Panc1 (cell line): ENCODE measurements around the gene HLTF.

Source experiments
- POLR2AphosphoS5 ChIP-seq: IDR thresholded peaks from 2 replicates; pipeline ENCODE4 v1.6.1; 2012; ENCODE audit warnings: mild to moderate bottlenecking, low read depth, low read length, moderate library complexity
- REST ChIP-seq, 2 experiments: IDR thresholded peaks; 2 replicates each; pipeline ENCODE4 v1.6.1; 2011 to 2012; ENCODE audit warnings: low read depth in 2 of 2, control low read depth in 1 of 2, low read length in 1 of 2, mild to moderate bottlenecking in 1 of 2, moderate library complexity in 1 of 2; ENCODE audit not compliant: insufficient read depth in 1 of 2
- TCF7L2 ChIP-seq: IDR thresholded peaks from 2 replicates; pipeline ENCODE4 v1.6.1; 2011; ENCODE audit warnings: mild to moderate bottlenecking, low read depth, low read length, inconsistent platforms
- TF ChIP-seq, protein P1 (sequence below): fragments of 450-650 bp; IDR thresholded peaks from 2 replicates; pipeline ENCODE4 v1.5.1; 2017; ENCODE audit warnings: mild to moderate bottlenecking

GRCh38 chr3:148997623-148998022 is 88.7 kb downstream of the HLTF start:
- TF ChIP-seq, protein P1, sequence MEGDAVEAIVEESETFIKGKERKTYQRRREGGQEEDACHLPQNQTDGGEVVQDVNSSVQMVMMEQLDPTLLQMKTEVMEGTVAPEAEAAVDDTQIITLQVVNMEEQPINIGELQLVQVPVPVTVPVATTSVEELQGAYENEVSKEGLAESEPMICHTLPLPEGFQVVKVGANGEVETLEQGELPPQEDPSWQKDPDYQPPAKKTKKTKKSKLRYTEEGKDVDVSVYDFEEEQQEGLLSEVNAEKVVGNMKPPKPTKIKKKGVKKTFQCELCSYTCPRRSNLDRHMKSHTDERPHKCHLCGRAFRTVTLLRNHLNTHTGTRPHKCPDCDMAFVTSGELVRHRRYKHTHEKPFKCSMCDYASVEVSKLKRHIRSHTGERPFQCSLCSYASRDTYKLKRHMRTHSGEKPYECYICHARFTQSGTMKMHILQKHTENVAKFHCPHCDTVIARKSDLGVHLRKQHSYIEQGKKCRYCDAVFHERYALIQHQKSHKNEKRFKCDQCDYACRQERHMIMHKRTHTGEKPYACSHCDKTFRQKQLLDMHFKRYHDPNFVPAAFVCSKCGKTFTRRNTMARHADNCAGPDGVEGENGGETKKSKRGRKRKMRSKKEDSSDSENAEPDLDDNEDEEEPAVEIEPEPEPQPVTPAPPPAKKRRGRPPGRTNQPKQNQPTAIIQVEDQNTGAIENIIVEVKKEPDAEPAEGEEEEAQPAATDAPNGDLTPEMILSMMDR = no peak
- no peak for TF ChIP-seq POLR2AphosphoS5
- TF ChIP-seq REST (IDR thresholded peaks at IDR 0.05; ENCODE audit: insufficient read depth in 1 of 2, low read depth in 2 of 2, low read length in 1 of 2) = no peak
- no peak for TF ChIP-seq TCF7L2
